Endothelial cell of umbilical vein (primary cell): Measurements from ENCODE around the gene SDE2. TPM values are rescaled to one million over a fixed set of nuclear protein-coding genes. Genes with fewer than 3 reads are reported as not detected.

Source experiments
- BruUV-seq: library from RNA; stranded (reverse); fragments of 400-500 nt; replicated peaks from 2 replicates; lab custom pipeline; 2021; lab: Mats Ljungman, UMichigan
- CTCF ChIA-PET: fragments of 300-600, 350-600 bp; sonication (Branson Sonifier 250); formaldehyde crosslinking; loops from one replicate; lab custom pipeline; 2021; ENCODE audit warnings: antibody characterized with exemption, inconsistent platforms; lab: Charles Lee
- POLR2A ChIA-PET: fragments of 300-600, 350-600 bp; sonication (Branson Sonifier 250); formaldehyde crosslinking; loops from one replicate; lab custom pipeline; 2021; ENCODE audit warnings: antibody characterized with exemption, inconsistent platforms; lab: Charles Lee
- DNase-seq: peaks from one replicate; pipeline ENCODE4 v3.0.0-alpha.2; 2011; ENCODE audit warnings: low read depth, low spot score
- FAIRE-seq: peaks from 2 replicates; lab custom pipeline; 2011; peaks lifted over from hg19 to GRCh38; lab: Jason Lieb, UNC
- H2AFZ ChIP-seq: 2 replicates; pipeline ENCODE4 v1.6.0; 2012; ENCODE audit warnings: low read depth, low read length, control low read depth, inconsistent platforms
- H3K27ac ChIP-seq: 2 replicates; pipeline ENCODE4 v1.5.1; 2011; ENCODE audit warnings: low read depth, mild to moderate bottlenecking, control low read depth, low read length, moderate library complexity; ENCODE audit not compliant: insufficient read depth
- H3K27me3 ChIP-seq, 2 experiments: 2 replicates each; pipeline versions ENCODE4 v1.6.0 to v1.6.1; 2011; ENCODE audit warnings: low read length in 2 of 2, mixed read lengths in 1 of 2; ENCODE audit not compliant: control insufficient read depth in 2 of 2, insufficient read depth in 2 of 2
- H3K36me3 ChIP-seq, 2 experiments: 2 replicates in 1 of 2; 3 replicates in 1 of 2; pipeline ENCODE4 v1.5.1; 2011; ENCODE audit warnings: low read length in 2 of 2, mild to moderate bottlenecking in 1 of 2, moderate library complexity in 1 of 2; ENCODE audit not compliant: control insufficient read depth in 2 of 2, insufficient read depth in 2 of 2; ENCODE audit errors: extremely low read depth in 1 of 2
- H3K4me1 ChIP-seq: 3 replicates; pipeline ENCODE4 v1.5.1; 2011; ENCODE audit warnings: mild to moderate bottlenecking, low read length; ENCODE audit not compliant: control insufficient read depth, insufficient read depth; ENCODE audit errors: extremely low read depth
- H3K4me2 ChIP-seq: 2 replicates; pipeline ENCODE4 v1.6.1; 2011; ENCODE audit warnings: low read length, control low read depth, mixed read lengths; ENCODE audit not compliant: insufficient read depth
- H3K4me3 ChIP-seq, 3 experiments: fragments of 200-600 bp in 1 of 3; sonication (generic), shearing (Covaris generic) in 1 of 3; replicated peaks in 1 of 3; 2 replicates each; pipeline ENCODE4 v1.5.1; 2011 to 2016; ENCODE audit warnings: control low read depth in 3 of 3, low read length in 3 of 3, mild to moderate bottlenecking in 2 of 3, inconsistent platforms in 1 of 3, low read depth in 1 of 3, moderate library complexity in 1 of 3; ENCODE audit not compliant: insufficient read depth in 1 of 3
- H3K79me2 ChIP-seq: 2 replicates; pipeline ENCODE4 v1.6.0; 2012; ENCODE audit warnings: low read length, inconsistent platforms; ENCODE audit not compliant: control insufficient read depth, insufficient read depth
- H3K9ac ChIP-seq: replicated peaks from 2 replicates; pipeline ENCODE3; 2011; ENCODE audit warnings: low read length, control low read depth; ENCODE audit not compliant: insufficient read depth; ENCODE audit errors: extremely low read depth
- H3K9me1 ChIP-seq: replicated peaks from 3 replicates; pipeline ENCODE4 v1.6.0; 2011; ENCODE audit warnings: mild to moderate bottlenecking, low read length; ENCODE audit not compliant: control insufficient read depth, insufficient read depth; ENCODE audit errors: extremely low read depth
- H3K9me3 ChIP-seq: replicated peaks from 2 replicates; pipeline ENCODE4 v1.5.1; 2012; ENCODE audit warnings: low read length, inconsistent platforms; ENCODE audit not compliant: control insufficient read depth, insufficient read depth
- H4K20me1 ChIP-seq: replicated peaks from 2 replicates; pipeline ENCODE3; 2011; ENCODE audit warnings: mild to moderate bottlenecking, low read length; ENCODE audit not compliant: control insufficient read depth, insufficient read depth; ENCODE audit errors: extremely low read depth
- EZH2 ChIP-seq: IDR thresholded peaks from 2 replicates; pipeline ENCODE4 v1.6.1; 2012; ENCODE audit warnings: borderline replicate concordance, low read depth, mild to moderate bottlenecking, moderate library complexity, low read length, inconsistent platforms; ENCODE audit not compliant: severe bottlenecking
- FOS ChIP-seq: IDR thresholded peaks from 2 replicates; pipeline ENCODE4 v1.6.1; 2011; ENCODE audit warnings: mild to moderate bottlenecking, low read length, moderate library complexity, borderline replicate concordance; ENCODE audit not compliant: insufficient read depth
- GATA2 ChIP-seq: IDR thresholded peaks from 2 replicates; pipeline ENCODE4 v1.7.0; 2011; ENCODE audit warnings: low read depth, mild to moderate bottlenecking, moderate library complexity, mixed read lengths, low read length; ENCODE audit not compliant: insufficient read length, insufficient read depth
- JUN ChIP-seq: IDR thresholded peaks from 2 replicates; pipeline ENCODE4 v1.6.1; 2011; ENCODE audit warnings: borderline replicate concordance, low read depth; ENCODE audit not compliant: insufficient read length, insufficient read depth
- MYC ChIP-seq: IDR thresholded peaks from one replicate; pipeline ENCODE4 v1.6.1; 2011; ENCODE audit warnings: mild to moderate bottlenecking, low read depth, low read length
- POLR2A ChIP-seq: IDR thresholded peaks from 2 replicates; pipeline ENCODE4 v1.6.1; 2012; ENCODE audit warnings: low read depth, mild to moderate bottlenecking, control low read depth, low read length
- POLR2AphosphoS5 ChIP-seq: IDR thresholded peaks from 2 replicates; pipeline ENCODE4 v1.6.1; 2012; ENCODE audit warnings: low read depth, mild to moderate bottlenecking, control low read depth, low read length, moderate library complexity; ENCODE audit not compliant: insufficient read depth
- dilution Hi-C: fragments of 300-500 bp; cut with MboI; formaldehyde crosslinking; loops from one replicate; pipeline ENCODE4 v1.15.0; 2019; ENCODE audit warnings: low sequenced_read_pairs; ENCODE audit not compliant: extremely low pct_ligation_motif_present
- intact Hi-C: fragments of 100-400 bp; cut with micrococcal nuclease; formaldehyde crosslinking; loops from one replicate; pipeline ENCODE4 v1.10.0; 2022
- polyA plus RNA-seq, 4 experiments: library from polyadenylated mRNA; depleted of rRNA in 3 of 4; stranded (reverse) in 3 of 4; unstranded in 1 of 4; fragments of >200 nt; gene quantifications; 2 replicates each; pipeline versions ENCODE4 v1.2.1 to v1.2.3, GENCODE V29; 2011 to 2012; ENCODE audit warnings: missing spikeins in 1 of 4
- total RNA-seq: library from RNA; stranded (reverse); gene quantifications from 2 replicates; pipeline ENCODE4 v1.2.3, GENCODE V29; 2021
- TF ChIP-seq, protein P1 (sequence below), 2 donors: IDR thresholded peaks; 1 replicate in 1 of 2; 2 replicates in 1 of 2; pipeline ENCODE4 v1.5.1; 2011; ENCODE audit warnings: low read length in 2 of 2, mild to moderate bottlenecking in 2 of 2, moderate library complexity in 2 of 2, control low read depth in 1 of 2, inconsistent platforms in 1 of 2, low read depth in 1 of 2; ENCODE audit not compliant: insufficient read depth in 1 of 2; ENCODE audit errors: extremely low read depth in 1 of 2
- TF ChIP-seq, protein P2 (sequence below): IDR thresholded peaks from 2 replicates; pipeline ENCODE4 v1.6.1; 2011; ENCODE audit not compliant: insufficient read depth, insufficient read length

The SDE2 gene
- total and polyA plus RNA-seq, 2 donors (not counting 3 experiments of a cell fraction or from before 2014, with no cell fraction given), result 11.9 to 16.1 TPM

DNA sequence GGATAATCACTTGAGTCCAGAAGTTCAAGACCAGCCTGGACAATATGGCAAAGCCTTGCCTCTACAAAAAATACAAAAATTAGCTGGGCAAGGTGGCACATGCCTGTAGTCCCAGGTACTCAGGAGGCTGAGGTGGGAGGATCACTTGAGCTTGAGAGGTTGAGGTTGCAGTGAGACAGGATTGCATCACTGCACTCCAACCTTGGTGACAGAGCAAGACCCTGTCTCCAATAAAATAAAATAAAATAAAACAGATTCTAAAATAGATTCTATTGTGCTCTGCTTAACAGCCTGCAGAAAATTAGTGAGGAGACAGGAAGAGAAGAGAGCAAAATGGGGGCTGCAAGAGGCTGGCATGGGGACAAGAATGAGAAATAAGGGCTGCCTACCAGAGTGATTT is 7.5 kb upstream of the SDE2 start:
- dilution Hi-C loops (no loop called here), intact Hi-C loops (no loop called here)
- CTCF ChIA-PET, result interaction anchor here (1.3 to 2.4 kb wide), 2 partner anchors 8 to 58 kb away, joined by 3 to 11 read pairs; no protein-coding TSS in a partner anchor
- Histone ChIP-seq H3K36me3 (no peaks in the 10 kb centered on the region), H3K9me1 (no peaks in the 10 kb centered on the region), H3K79me2 (no peaks in the 10 kb centered on the region), H3K4me3 (no peak overlapping the region), H3K4me2 (no peak overlapping the region), H3K9ac (no peak overlapping the region), H3K27me3 (peaks cover 0 to 4% of the 10 kb centered on the region in 2 experiments), H4K20me1 (no peaks in the 10 kb centered on the region), H2AFZ (no peak overlapping the region), H3K27ac (no peak overlapping the region), H3K4me1 (peaks cover 17% of the 10 kb centered on the region), H3K9me3 (no peaks in the 10 kb centered on the region)
- DNase-seq (no peak), FAIRE-seq (no peak)
- POLR2A ChIA-PET, result no interaction called here
- BruUV-seq, result no TSS peak
- TF ChIP-seq POLR2A, result no peak
- TF ChIP-seq, protein P1, sequence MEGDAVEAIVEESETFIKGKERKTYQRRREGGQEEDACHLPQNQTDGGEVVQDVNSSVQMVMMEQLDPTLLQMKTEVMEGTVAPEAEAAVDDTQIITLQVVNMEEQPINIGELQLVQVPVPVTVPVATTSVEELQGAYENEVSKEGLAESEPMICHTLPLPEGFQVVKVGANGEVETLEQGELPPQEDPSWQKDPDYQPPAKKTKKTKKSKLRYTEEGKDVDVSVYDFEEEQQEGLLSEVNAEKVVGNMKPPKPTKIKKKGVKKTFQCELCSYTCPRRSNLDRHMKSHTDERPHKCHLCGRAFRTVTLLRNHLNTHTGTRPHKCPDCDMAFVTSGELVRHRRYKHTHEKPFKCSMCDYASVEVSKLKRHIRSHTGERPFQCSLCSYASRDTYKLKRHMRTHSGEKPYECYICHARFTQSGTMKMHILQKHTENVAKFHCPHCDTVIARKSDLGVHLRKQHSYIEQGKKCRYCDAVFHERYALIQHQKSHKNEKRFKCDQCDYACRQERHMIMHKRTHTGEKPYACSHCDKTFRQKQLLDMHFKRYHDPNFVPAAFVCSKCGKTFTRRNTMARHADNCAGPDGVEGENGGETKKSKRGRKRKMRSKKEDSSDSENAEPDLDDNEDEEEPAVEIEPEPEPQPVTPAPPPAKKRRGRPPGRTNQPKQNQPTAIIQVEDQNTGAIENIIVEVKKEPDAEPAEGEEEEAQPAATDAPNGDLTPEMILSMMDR (IDR thresholded peaks at IDR 0.05; ENCODE audit: extremely low read depth in 1 of 2, insufficient read depth in 1 of 2, low read depth in 1 of 2, low read length in 2 of 2), result no peak
- no peak for TF ChIP-seq POLR2AphosphoS5
- TF ChIP-seq FOS, result no peak
- no peak for TF ChIP-seq JUN
- TF ChIP-seq MYC, result no peak
- TF ChIP-seq, protein P2, sequence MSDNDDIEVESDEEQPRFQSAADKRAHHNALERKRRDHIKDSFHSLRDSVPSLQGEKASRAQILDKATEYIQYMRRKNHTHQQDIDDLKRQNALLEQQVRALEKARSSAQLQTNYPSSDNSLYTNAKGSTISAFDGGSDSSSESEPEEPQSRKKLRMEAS, result no peak
- TF ChIP-seq EZH2, result no peak
- no peak for TF ChIP-seq GATA2
